ELF-1 (cell line): ENCODE results near the gene F3.

Experiments used
- DNase-seq: peaks from one replicate; pipeline ENCODE4 v3.0.0-alpha.2; 2016; ENCODE audit warnings: low read depth, low spot score

The F3 gene

GRCh38 chr1:94527447-94528031 is 14.0 kb downstream of the F3 start:
- no peak for DNase-seq

GRCh38 chr1:94526152-94526980 is 15.2 kb downstream of the F3 start:
- no peak for DNase-seq

GRCh38 chr1:94524531-94524930 is 17.0 kb downstream of the F3 start:
- DNase-seq: no peak

DNA sequence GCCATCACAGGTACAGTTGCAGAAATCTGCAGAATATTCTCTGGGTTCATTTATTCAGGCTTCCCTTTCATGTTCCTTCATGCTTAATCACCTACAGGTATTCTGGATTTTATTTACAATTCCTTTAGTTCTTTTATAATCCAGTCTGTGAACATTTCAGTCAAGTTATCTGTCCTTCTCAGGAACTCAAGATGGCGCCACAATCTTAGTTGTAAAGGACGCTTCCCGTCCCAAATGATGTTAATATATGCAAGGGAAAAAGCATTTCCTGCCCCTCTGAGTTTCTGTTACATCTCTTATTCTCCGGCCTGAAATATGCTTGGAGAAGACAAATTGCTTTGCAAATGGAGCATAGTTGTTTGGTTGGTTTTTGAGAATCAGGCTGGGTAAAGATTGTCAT is 19.3 kb downstream of the F3 start:
- DNase-seq: no peak

DNA sequence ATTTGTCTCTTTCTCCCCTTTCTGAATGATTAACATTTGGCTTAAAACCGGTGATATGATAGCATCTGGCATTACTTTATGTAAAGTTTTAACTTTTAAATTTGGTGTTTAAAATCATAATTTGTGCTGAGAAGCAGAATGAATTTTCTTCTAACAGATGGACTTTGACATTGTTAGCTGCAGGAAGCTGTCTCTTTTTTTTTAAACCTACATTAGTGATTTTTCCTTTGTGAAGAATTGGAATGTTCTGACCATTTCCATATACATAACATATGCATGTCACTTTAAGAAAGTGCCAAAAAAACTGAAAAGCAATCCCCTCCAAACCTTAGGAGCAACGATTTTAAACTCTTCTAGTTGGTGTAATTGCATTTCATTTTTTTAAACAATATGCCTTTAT is 22.2 kb downstream of the F3 start:
- DNase-seq: no peak

DNA sequence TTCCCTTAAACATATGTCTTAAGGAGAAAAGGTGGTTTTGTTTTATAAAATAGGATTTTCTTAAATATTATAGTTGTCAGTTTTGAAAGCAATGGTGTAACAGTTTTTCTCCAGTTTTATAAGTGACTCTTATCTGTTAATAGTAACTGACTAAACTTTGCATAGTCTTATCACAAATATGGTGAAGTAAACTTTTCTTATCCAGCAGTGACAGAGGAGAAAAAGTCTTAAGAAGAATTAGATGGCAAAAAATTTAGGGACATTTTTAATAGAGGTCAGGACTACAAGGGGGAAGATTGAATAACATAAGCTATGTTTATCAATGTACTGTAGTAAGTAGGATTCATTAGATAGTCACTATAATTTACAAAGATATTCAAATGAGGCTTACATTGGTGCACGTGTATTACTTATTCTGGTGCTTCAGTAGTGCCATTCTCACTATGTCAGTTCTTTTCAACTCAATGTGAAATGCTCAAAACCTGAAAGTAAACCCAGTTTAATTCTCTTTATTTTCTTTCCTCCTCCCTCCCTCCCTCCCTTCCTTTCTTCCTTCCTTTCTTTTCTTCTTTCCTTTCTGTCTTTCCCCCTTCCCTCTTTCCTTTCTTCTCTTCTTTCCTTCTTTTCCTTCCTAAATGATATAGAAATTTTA is 26.1 kb downstream of the F3 start:
- DNase-seq: no peak

DNA sequence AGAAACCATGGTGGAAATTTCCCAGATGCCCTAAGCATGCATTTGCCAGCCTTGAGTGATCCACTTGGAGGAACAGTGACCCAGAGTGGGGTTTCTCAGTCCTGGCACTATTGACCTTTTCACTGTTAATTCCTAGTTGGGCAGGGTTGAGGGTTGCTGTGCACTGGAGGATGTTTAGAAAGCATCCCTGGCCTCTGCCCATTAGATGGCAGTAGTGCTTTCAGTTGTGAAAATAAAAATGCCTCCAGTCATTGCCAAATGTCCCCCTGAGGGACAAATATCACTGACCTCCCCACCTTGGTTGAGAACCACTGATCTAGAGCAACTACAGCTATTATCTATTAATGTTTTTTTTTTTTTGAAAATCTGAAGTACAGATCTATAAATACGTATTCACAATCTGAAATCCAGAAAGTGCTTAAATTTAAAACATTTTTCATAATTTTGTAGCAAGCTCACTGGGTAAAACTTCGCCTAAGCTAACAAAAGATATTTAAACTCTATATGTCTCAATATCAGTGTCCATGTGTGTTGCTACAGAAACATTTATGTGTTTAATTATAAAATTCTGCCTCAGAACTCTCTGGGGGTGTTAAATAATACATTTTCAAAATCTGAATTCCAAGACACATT is 27.3 kb downstream of the F3 start:
- peak; percentile 55 for DNase-seq

DNA sequence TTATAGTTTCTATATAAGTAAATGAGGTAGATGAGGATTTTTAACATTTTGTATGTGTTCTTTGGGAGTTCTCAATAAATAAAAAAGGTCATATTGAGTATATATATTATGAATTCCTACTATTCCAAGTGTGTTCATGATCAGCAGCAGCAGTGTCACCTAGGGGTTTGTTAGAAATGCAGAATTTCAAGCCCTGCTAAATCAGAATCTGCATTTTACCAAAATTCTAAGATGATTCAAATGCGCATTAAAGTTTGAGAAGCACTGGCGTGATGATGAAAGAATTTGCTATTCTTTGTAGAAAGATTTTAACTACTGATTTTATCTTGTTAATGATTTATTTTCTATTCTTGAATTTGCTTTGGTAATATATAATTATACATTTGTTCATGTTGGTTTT is 28.7 kb downstream of the F3 start:
- DNase-seq: no peak

GRCh38 chr1:94504601-94505000 is 37.0 kb downstream of the F3 start:
- no peak for DNase-seq

DNA sequence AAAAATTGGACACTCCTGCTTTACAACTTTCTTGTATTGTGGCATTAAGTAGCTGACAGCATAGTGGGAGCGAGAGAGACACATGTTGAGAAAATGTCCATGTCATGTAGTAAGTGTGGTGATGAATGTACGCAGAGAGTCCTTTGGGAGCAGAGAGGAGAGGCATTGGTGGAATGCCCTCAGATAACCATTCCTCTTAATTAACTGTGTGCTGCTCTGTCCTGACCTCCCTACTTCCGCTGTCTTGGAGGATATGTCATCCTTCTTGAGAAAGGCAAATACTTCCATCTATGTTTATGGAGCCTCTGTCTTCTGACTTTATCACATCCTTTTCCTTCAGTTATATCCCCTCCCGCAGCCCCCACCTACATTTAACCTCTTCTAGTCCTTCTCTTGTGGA is 38.4 kb downstream of the F3 start:
- no peak for DNase-seq

- no peak for DNase-seq
Observed at GRCh38 chr1:94501935-94502334, 39.6 kb downstream of the F3 start.

GRCh38 chr1:94501426-94501825 is 40.1 kb downstream of the F3 start:
- no peak for DNase-seq

DNA sequence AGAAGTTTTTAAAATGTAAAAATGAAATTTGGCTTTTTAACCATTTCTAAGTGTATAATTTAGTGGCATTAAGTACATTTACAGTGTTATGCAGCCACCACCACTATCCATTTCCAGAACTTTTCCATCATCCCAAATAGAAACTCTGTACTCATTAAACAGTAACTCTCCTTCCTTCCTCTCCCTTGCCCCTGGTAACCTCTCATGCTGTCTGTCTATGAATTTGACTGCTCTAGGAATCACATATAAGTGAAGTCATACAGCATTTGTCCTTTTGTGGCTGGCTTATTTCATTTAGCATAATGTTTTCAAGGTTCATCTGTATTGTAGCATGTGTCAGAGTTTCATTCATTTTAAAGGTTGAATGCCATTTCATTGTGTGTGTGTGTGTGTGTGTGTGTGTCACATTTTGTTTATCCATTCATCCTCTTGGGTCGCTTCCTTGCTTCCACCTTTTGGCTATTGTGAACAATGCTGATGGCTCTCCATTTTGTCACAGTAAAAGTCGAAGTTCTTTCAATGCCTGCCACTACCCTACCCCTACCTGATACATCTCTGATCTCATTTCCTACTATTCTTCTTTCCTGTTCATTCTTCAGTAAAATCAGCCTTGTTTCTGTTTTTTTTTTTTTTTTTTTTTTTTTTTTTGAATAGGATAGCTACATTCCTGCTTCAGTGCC is 45.3 kb downstream of the F3 start:
- DNase-seq: no peak

DNA sequence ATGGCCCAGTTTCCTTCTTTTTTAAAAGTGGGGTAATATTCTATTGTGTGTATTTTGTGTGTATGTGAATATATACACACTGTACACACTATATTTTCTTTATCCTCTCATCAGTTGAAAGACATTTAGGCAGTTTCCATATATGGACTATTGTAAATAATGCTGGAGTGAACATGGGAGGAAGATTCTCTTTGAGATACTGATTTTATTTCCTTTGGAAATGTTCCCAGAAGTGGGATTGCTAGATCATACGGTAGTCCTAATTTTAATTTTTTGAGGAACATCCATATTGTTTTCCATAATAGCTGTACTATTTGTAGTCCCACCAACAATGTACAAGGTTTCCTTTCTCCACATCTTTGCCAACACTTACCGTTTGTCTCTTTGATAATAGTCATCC is 51.0 kb downstream of the F3 start:
- no peak for DNase-seq

DNA sequence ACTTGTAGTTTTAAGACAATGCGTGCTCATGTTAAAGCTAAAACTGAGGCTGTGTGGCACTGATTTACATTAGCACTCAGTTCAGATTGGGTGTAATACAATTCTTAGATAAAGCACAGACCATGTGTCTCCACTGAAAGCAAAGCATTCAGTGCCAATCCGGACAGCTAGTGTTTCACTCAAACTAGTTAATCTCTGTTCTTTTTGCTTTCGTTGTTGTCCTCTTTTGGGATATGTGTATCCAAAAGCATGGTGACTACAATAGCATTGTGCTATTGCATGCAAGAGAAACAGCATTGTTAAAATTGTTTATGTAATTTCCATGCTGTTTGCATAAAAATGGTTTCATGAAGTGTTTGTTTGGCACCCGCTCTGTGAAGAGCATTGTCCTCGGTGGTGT is 54.6 kb downstream of the F3 start:
- DNase-seq: no peak

DNA sequence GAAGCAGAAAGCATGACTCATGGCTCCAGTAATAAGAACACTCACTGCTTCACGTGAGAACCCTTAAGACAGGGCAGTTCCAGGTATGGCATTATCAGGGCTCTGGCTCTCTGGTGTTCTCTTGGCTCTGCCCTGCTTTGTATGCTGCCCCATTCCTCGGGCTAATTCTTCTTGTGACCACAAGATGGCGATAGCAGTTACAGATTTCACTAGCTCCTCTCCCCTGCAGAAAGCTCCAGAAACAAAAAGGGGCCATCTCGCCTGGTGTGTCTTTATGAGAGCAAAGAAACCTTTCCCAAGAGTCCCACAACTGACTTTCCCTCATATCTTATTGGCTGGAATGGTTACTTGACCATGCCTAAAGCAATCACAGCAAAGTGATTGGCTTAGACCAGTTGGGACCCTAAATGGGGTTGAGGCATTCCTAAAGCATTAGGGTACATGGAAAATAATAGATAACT is 60.1 kb downstream of the F3 start:
- peak; percentile 85 for DNase-seq

- DNase-seq: no peak
Observed at GRCh38 chr1:94479682-94480081, 61.9 kb downstream of the F3 start.
